ENCODE results near the gene VAMP4.

The VAMP4 gene

GRCh38 chr1:171741872-171742576, at the start of gene VAMP4:
VAMP4 (minus strand) TSS chr1:171742065; CDS start chr1:171738414, 3,651 bp downstream.
- peak; percentile 64 for DNase-seq (ENCODE audit: low read depth)

- no peak for DNase-seq (ENCODE audit: low read depth)
Observed at GRCh38 chr1:171790318-171790717, 48.5 kb upstream of the VAMP4 start.

- DNase-seq (ENCODE audit: low read depth): no peak
Observed at GRCh38 chr1:171788696-171789095, 46.8 kb upstream of the VAMP4 start.

- no peak for DNase-seq (ENCODE audit: low read depth)
Observed at GRCh38 chr1:171787686-171788480, 46.0 kb upstream of the VAMP4 start.

- no peak for DNase-seq (ENCODE audit: low read depth)
Observed at GRCh38 chr1:171786534-171786933, 44.7 kb upstream of the VAMP4 start.

- no peak for DNase-seq (ENCODE audit: low read depth)
Observed at GRCh38 chr1:171785766-171786165, 43.9 kb upstream of the VAMP4 start.

GRCh38 chr1:171784784-171785183, 42.9 kb upstream of the VAMP4 start:
- DNase-seq (ENCODE audit: low read depth): no peak

- DNase-seq (ENCODE audit: low read depth): no peak
Observed at GRCh38 chr1:171783816-171784530, 42.1 kb upstream of the VAMP4 start.

GRCh38 chr1:171781176-171781875, 39.5 kb upstream of the VAMP4 start, which contains the start of gene METTL13:
METTL13 (plus strand) TSS chr1:171781660; CDS start chr1:171781968, 308 bp downstream.
- DNase-seq (ENCODE audit: low read depth): peak; percentile 90

- no peak for DNase-seq (ENCODE audit: low read depth)
Observed at GRCh38 chr1:171780583-171781175, 38.8 kb upstream of the VAMP4 start.

- DNase-seq (ENCODE audit: low read depth): no peak
Observed at GRCh38 chr1:171772312-171772711, 30.4 kb upstream of the VAMP4 start.

GRCh38 chr1:171769754-171770153, 27.9 kb upstream of the VAMP4 start:
- no peak for DNase-seq (ENCODE audit: low read depth)

- DNase-seq (ENCODE audit: low read depth): no peak
Observed at GRCh38 chr1:171769171-171769570, 27.3 kb upstream of the VAMP4 start.

GRCh38 chr1:171763764-171764163, 21.9 kb upstream of the VAMP4 start:
- no peak for DNase-seq (ENCODE audit: low read depth)

GRCh38 chr1:171762143-171762563, 20.3 kb upstream of the VAMP4 start:
- no peak for DNase-seq (ENCODE audit: low read depth)

GRCh38 chr1:171758011-171758410, 16.1 kb upstream of the VAMP4 start:
- no peak for DNase-seq (ENCODE audit: low read depth)

- DNase-seq (ENCODE audit: low read depth): no peak
Observed at GRCh38 chr1:171756856-171757255, 15.0 kb upstream of the VAMP4 start.

- DNase-seq (ENCODE audit: low read depth): no peak
Observed at GRCh38 chr1:171754971-171755370, 13.1 kb upstream of the VAMP4 start.

GRCh38 chr1:171754353-171754705, 12.5 kb upstream of the VAMP4 start:
- no peak for DNase-seq (ENCODE audit: low read depth)

- DNase-seq (ENCODE audit: low read depth): no peak
Observed at GRCh38 chr1:171753685-171754352, 12.0 kb upstream of the VAMP4 start.

- no peak for DNase-seq (ENCODE audit: low read depth)
Observed at GRCh38 chr1:171753182-171753581, 11.3 kb upstream of the VAMP4 start.

Data from stimulated activated CD8-positive, alpha-beta memory T cell treated with anti-CD3 and anti-CD28 coated beads, Interleukin-15, amount 100 ng/mL, for 24 hours (primary cell).